MCF 10A (cell line): ENCODE measurements around the gene FMNL2. TPM values are rescaled to one million over a fixed set of nuclear protein-coding genes. Genes with fewer than 3 reads are reported as not detected.

Experiments used
- BruUV-seq: library from RNA; stranded (reverse); fragments of 400-500 nt; replicated peaks from 2 replicates; lab custom pipeline; 2021; lab: Mats Ljungman, UMichigan
- CTCF ChIA-PET: fragments of 300-600 bp; sonication (Branson Sonifier 250); formaldehyde crosslinking; extraction: SDS; loops from one replicate; lab custom pipeline; 2021; ENCODE audit warnings: antibody characterized with exemption, inconsistent platforms; lab: Yijun Ruan, JAX
- POLR2A ChIA-PET: fragments of 300-600, 350-650 bp; sonication (Branson Sonifier 250); formaldehyde crosslinking; extraction: SDS; loops from one replicate; lab custom pipeline; 2020; ENCODE audit warnings: antibody characterized with exemption, inconsistent platforms; lab: Yijun Ruan, JAX
- DNase-seq: peaks from one replicate; pipeline ENCODE4 v3.0.0-alpha.2; 2018; ENCODE audit not compliant: unreplicated experiment
- H3K27ac Mint-ChIP-seq: one replicate; pipeline ENCODE4 v1.8.0; 2022; ENCODE audit warnings: mild to moderate bottlenecking, low read depth, mixed read lengths; ENCODE audit not compliant: unreplicated experiment
- H3K27me3 Mint-ChIP-seq: one replicate; pipeline ENCODE4 v1.8.0; 2022; ENCODE audit warnings: mixed read lengths; ENCODE audit not compliant: insufficient read depth, unreplicated experiment
- H3K36me3 Mint-ChIP-seq: one replicate; pipeline ENCODE4 v1.8.0; 2022; ENCODE audit warnings: mild to moderate bottlenecking, moderate library complexity, mixed read lengths; ENCODE audit not compliant: insufficient read depth, unreplicated experiment
- H3K4me1 Mint-ChIP-seq: one replicate; pipeline ENCODE4 v1.8.0; 2022; ENCODE audit warnings: mixed read lengths; ENCODE audit not compliant: insufficient read depth, unreplicated experiment
- H3K4me3 Mint-ChIP-seq: one replicate; pipeline ENCODE4 v1.8.0; 2022; ENCODE audit warnings: mild to moderate bottlenecking, moderate library complexity, mixed read lengths; ENCODE audit not compliant: unreplicated experiment
- H3K9me3 Mint-ChIP-seq: one replicate; pipeline ENCODE4 v1.8.0; 2022; ENCODE audit warnings: mixed read lengths; ENCODE audit not compliant: unreplicated experiment
- CTCF ChIP-seq: fragments of 200-600 bp; IDR thresholded peaks from one replicate; pipeline ENCODE4 v1.8.0; 2022; ENCODE audit warnings: antibody characterized with exemption, mild to moderate bottlenecking; ENCODE audit not compliant: unreplicated experiment
- intact Hi-C: fragments of 100-400 bp; cut with micrococcal nuclease; formaldehyde crosslinking; loops from 2 replicates; pipeline ENCODE4 v1.14.1; 2022
- total RNA-seq: library from RNA; stranded (reverse); gene quantifications from 2 replicates; pipeline ENCODE4 v1.2.3, GENCODE V29; 2022

FMNL2 gene
- total RNA-seq, 1 experiment from 2014 or later = 76.5 TPM

- Mint-ChIP-seq H3K36me3 (no peaks in the 10 kb centered on the region), H3K27ac (no peak overlapping the region), H3K27me3 (no peaks in the 10 kb centered on the region), H3K4me1 (peaks cover 10% of the 10 kb centered on the region), H3K9me3 (peaks cover 12% of the 10 kb centered on the region), H3K4me3 (no peak overlapping the region)
- no TSS peak for BruUV-seq
- no peak for TF ChIP-seq CTCF
- CTCF ChIA-PET = interaction anchor here (0.7 to 0.9 kb wide), 3 partner anchors 10 to 22 kb away, joined by 3 read pairs; no protein-coding TSS in a partner anchor
- POLR2A ChIA-PET = interaction anchor here (1.2 kb wide), 1 partner anchor 9 kb away, joined by 3 read pairs; no protein-coding TSS in a partner anchor
- peak; percentile 40 for DNase-seq
- intact Hi-C loops = no loop called here
These were observed 27.1 kb upstream of the FMNL2 start for GRCh38 chr2:152307863-152308262.

GRCh38 chr2:152309352-152310214 is 25.4 kb upstream of the FMNL2 start:
- DNase-seq = no peak
- H3K27me3 Mint-ChIP-seq = no peaks in the 10 kb centered on the region
- intact Hi-C loops = no loop called here
- no peak overlapping the region for H3K4me3 Mint-ChIP-seq
- no peak overlapping the region for H3K27ac Mint-ChIP-seq
- BruUV-seq = no TSS peak
- H3K9me3 Mint-ChIP-seq = peaks cover 7% of the 10 kb centered on the region
- POLR2A ChIA-PET = no interaction called here
- CTCF ChIA-PET = interaction anchor here (0.5 kb wide), 1 partner anchor 249 kb away, joined by 3 read pairs; no protein-coding TSS in a partner anchor
- H3K4me1 Mint-ChIP-seq = peaks cover 4% of the 10 kb centered on the region
- H3K36me3 Mint-ChIP-seq = no peaks in the 10 kb centered on the region
- TF ChIP-seq CTCF = no peak

GRCh38 chr2:152319822-152320570 is 15.0 kb upstream of the FMNL2 start:
- no peak for DNase-seq
- TF ChIP-seq CTCF = no peak
- Mint-ChIP-seq H3K9me3 (peaks cover 21% of the 10 kb centered on the region), H3K27me3 (no peaks in the 10 kb centered on the region), H3K27ac (no peak overlapping the region), H3K4me3 (no peak overlapping the region), H3K4me1 (no peaks in the 10 kb centered on the region), H3K36me3 (peaks cover under 1% of the 10 kb centered on the region)
- BruUV-seq = no TSS peak
- intact Hi-C loops = no loop called here
- ChIA-PET POLR2A (interaction anchor here (1.2 kb wide), 1 partner anchor 21 kb away, joined by 3 read pairs; no protein-coding TSS in a partner anchor), CTCF (interaction anchor here (1.0 to 1.3 kb wide), 2 partner anchors 129 to 316 kb away, joined by 3 to 4 read pairs; no protein-coding TSS in a partner anchor)

GRCh38 chr2:152320814-152321213 is 14.2 kb upstream of the FMNL2 start:
- intact Hi-C loops = no loop called here
- CTCF ChIA-PET = interaction anchor here (1.0 kb wide), 1 partner anchor 130 kb away, joined by 3 read pairs; no protein-coding TSS in a partner anchor
- no TSS peak for BruUV-seq

More at GRCh38 chr2:152320814-152321213, 14.2 kb upstream of the FMNL2 start:
- DNase-seq = no peak
- Mint-ChIP-seq H3K36me3 (peaks cover 5% of the 10 kb centered on the region), H3K27ac (no peak overlapping the region), H3K4me3 (no peak overlapping the region), H3K4me1 (no peaks in the 10 kb centered on the region), H3K9me3 (peaks cover 20% of the 10 kb centered on the region), H3K27me3 (no peaks in the 10 kb centered on the region)
- TF ChIP-seq CTCF = no peak
- POLR2A ChIA-PET = interaction anchor here (0.9 kb wide), 1 partner anchor 16 kb away, joined by 3 read pairs; no protein-coding TSS in a partner anchor
